Lung (tissue), 12 donors: ENCODE measurements around the gene PRKCD. TPM values are rescaled to one million over a fixed set of nuclear protein-coding genes. Genes with fewer than 3 reads are reported as not detected.

Experiments
- ATAC-seq: fragments of 200-7000 bp; cut with Tn5 transposase; one replicate; pipeline ENCODE4 v1.9.1; 2020; ENCODE audit warnings: moderate number of reproducible peaks; ENCODE audit not compliant: insufficient read depth, low FRiP score
- DNase-seq, 3 donors: peaks; one replicate each; pipeline ENCODE4 v3.0.0-alpha.2; 2013 to 2017
- H3K27ac ChIP-seq, 2 donors: one replicate each; pipeline ENCODE4 v1.5.1; 2013; ENCODE audit warnings: mild to moderate bottlenecking in 2 of 2, moderate library complexity in 2 of 2, control low read depth in 1 of 2, inconsistent platforms in 1 of 2, low read depth in 1 of 2, low read length in 1 of 2
- H3K27me3 ChIP-seq, 3 donors: one replicate each; pipeline ENCODE4 v1.5.1; 2013; ENCODE audit warnings: low read length in 2 of 3; ENCODE audit not compliant: control insufficient read depth in 3 of 3, insufficient read depth in 3 of 3
- H3K36me3 ChIP-seq, 4 donors: one replicate each; pipeline ENCODE4 v1.5.1; 2013; ENCODE audit warnings: low read length in 4 of 4, mild to moderate bottlenecking in 1 of 4, moderate library complexity in 1 of 4; ENCODE audit not compliant: control insufficient read depth in 4 of 4, insufficient read depth in 4 of 4
- H3K4me1 ChIP-seq, 5 donors: one replicate each; pipeline ENCODE4 v1.5.1; 2013; ENCODE audit warnings: low read length in 5 of 5, mild to moderate bottlenecking in 2 of 5, moderate library complexity in 1 of 5; ENCODE audit not compliant: control insufficient read depth in 5 of 5, insufficient read depth in 5 of 5
- H3K4me3 ChIP-seq: one replicate; pipeline ENCODE4 v1.5.1; 2013; ENCODE audit warnings: mild to moderate bottlenecking, control low read depth, moderate library complexity
- H3K9ac ChIP-seq, 2 donors: one replicate each; pipeline ENCODE4 v1.5.1; 2013; ENCODE audit warnings: low read length in 2 of 2, control low read depth in 1 of 2; ENCODE audit not compliant: insufficient read depth in 1 of 2
- H3K9me3 ChIP-seq, 4 donors: one replicate each; pipeline ENCODE4 v1.5.1; 2013; ENCODE audit warnings: low read length in 3 of 4, mild to moderate bottlenecking in 1 of 4, moderate library complexity in 1 of 4; ENCODE audit not compliant: control insufficient read depth in 4 of 4, insufficient read depth in 3 of 4
- CTCF ChIP-seq: IDR thresholded peaks from 2 replicates; pipeline ENCODE4 v1.5.1; 2012; ENCODE audit warnings: mild to moderate bottlenecking; ENCODE audit errors: control extremely low read depth, extremely low read depth
- WGBS, 2 donors: extraction: QIAGEN DNeasy Blood & Tissue Kit; methylation state at CpG; one replicate each; pipeline ENCODE4 v1.1.7; 2013; 5-methylcytosine and 5-hydroxymethylcytosine counted together
- polyA plus RNA-seq, 2 donors: library from polyadenylated mRNA; stranded (reverse); fragments of 200-250 nt; gene quantifications; one replicate each; pipeline ENCODE4 v1.2.1, GENCODE V29; 2013
- total RNA-seq, 2 donors: library from RNA; depleted of rRNA in 1 of 2; stranded (reverse); fragments of >200 nt in 1 of 2; gene quantifications; one replicate each; pipeline ENCODE4 v1.2.1, GENCODE V29; 2014 to 2021
- donor health status: control.
- donor health status: control.
- donor health status: Bipolar disorder and iron deficiency.
- donor health status: healthy.
- donor health status: DM: yes; HTN: yes; CAD: no.

PRKCD gene
- total and polyA plus RNA-seq, 4 donors: 34.9 to 85.2 (median 65.9) TPM

GRCh38 chr3:53139906-53140846, 20.8 kb upstream of the PRKCD start:
- TF ChIP-seq CTCF: no peak
- H3K9ac ChIP-seq: no peak overlapping the region
- H3K9me3 ChIP-seq: no peaks in the 10 kb centered on the region
- H3K4me3 ChIP-seq: no peak overlapping the region
- DNase-seq (no peak), ATAC-seq (no peak)
- WGBS, 2 donors: 43 to 55% methylated on average over 6 of the region's 6 CpGs
- H3K27ac ChIP-seq: peak overlapping the region in 1 of 2 donors; percentile 2
- H3K4me1 ChIP-seq: peaks cover 0 to 8% (median 4%) of the 10 kb centered on the region in 5 donors
- H3K36me3 ChIP-seq: no peaks in the 10 kb centered on the region
- no peaks in the 10 kb centered on the region for H3K27me3 ChIP-seq

GRCh38 chr3:53140847-53141845, 19.9 kb upstream of the PRKCD start:
- H3K27me3 ChIP-seq: no peaks in the 10 kb centered on the region
- no peak for TF ChIP-seq CTCF
- H3K27ac ChIP-seq: peak overlapping the region in 1 of 2 donors; percentile 45
- H3K4me1 ChIP-seq: peaks cover 0 to 8% (median 4%) of the 10 kb centered on the region in 5 donors
- H3K36me3 ChIP-seq: no peaks in the 10 kb centered on the region
- WGBS, 2 donors: 58 to 73% methylated on average over 6 of the region's 6 CpGs
- H3K4me3 ChIP-seq: no peak overlapping the region
- H3K9ac ChIP-seq: no peak overlapping the region
- H3K9me3 ChIP-seq: no peaks in the 10 kb centered on the region
- ATAC-seq (peak; percentile 61), DNase-seq (no peak)

GRCh38 chr3:53142986-53143385, 18.0 kb upstream of the PRKCD start:
- peaks cover 0 to 6% (median 0%) of the 10 kb centered on the region in 5 donors for H3K4me1 ChIP-seq
- H3K9ac ChIP-seq: no peak overlapping the region
- no peak overlapping the region for H3K4me3 ChIP-seq
- TF ChIP-seq CTCF: no peak
- no peaks in the 10 kb centered on the region for H3K36me3 ChIP-seq
- DNase-seq (no peak), ATAC-seq (no peak)
- H3K27me3 ChIP-seq: no peaks in the 10 kb centered on the region
- no peaks in the 10 kb centered on the region for H3K9me3 ChIP-seq
- peak overlapping the region in 1 of 2 donors; percentile 26 for H3K27ac ChIP-seq
- 21 to 51% methylated on average over 3 of the region's 3 CpGs for WGBS, 2 donors
